Measurements from ENCODE around the gene NDUFS3. TPM values are rescaled to one million over a fixed set of nuclear protein-coding genes. Genes with fewer than 3 reads are reported as not detected.

The NDUFS3 gene
- polyA plus RNA-seq, 1 donor (not counting 4 experiments of a cell fraction or from before 2014, with no cell fraction given): 119 TPM

DNA sequence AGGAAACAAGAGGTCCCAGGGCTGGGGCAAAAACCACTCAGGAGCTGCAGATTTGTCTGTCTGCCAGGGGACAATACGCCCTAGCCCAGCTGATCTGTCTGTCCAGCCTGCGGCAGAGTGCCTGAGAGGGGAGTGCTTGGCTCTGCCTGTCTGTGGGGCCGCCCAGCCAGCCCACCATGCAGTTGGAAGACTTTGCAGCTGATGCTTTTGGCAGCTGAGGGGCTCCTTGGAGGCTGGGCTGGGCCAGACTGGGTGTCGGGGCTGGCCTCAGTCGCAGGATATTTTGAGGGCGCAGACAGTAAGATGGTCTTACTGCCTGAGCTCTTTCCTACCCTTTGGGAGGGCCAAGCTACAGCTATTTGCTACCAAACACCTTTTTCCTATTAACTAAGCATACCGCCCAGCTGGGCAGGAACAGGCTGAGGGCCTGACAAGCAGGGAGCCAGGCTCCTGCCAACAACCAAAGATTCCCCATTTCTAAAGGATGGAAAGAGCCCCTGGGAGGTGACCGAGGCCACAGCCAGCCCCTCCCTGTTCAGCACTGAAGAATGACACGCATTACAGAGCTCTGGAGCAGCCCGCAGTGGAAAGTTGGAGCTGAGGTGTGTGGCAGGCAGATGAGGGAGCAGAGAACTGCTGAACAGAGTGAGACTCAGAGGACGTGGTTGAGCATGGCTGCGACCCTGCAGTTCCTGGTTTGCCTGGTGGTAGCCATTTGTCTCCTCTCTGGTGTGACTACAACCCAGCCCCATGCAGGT lies 7.4 kb downstream of the NDUFS3 start, which contains the start of gene FAM180B:
TSS of gene FAM180B (plus strand) at position 581 of the 758 bp plus-strand sequence. CDS start at position 672, 91 bp downstream.
- no peak for TF ChIP-seq CTCF (optimal IDR thresholded peaks at IDR 0.05 in 1 of 3, IDR thresholded peaks at IDR 0.05 in 1 of 3, conservative IDR thresholded peaks at IDR 0.05 in 1 of 3; ENCODE audit: extremely low read depth in 1 of 3, insufficient read depth in 2 of 3, low read length in 3 of 3)
- no peak for TF ChIP-seq EZH2 (IDR thresholded peaks at IDR 0.05; ENCODE audit: low read length)
- no peak within 1 kb of the TSS for H3K9ac ChIP-seq (ENCODE audit: control insufficient read depth, extremely low read depth, insufficient read depth, low read length)
- H3K27ac ChIP-seq (ENCODE audit: control insufficient read depth, insufficient read depth, low read length): no peak within 1 kb of the TSS
- dilution Hi-C loops (cut with MboI; ENCODE audit: extremely low pct_ligation_motif_present, low sequenced_read_pairs): no loop called here
- peaks cover 21% of the 10 kb centered on the region for H3K27me3 ChIP-seq (ENCODE audit: control insufficient read depth, extremely low read depth, insufficient read depth, low read length)
- H3K36me3 ChIP-seq (ENCODE audit: control insufficient read depth in 2 of 2, extremely low read depth in 1 of 2, insufficient read depth in 2 of 2, low read length in 2 of 2): peaks cover 13 to 24% of the 10 kb centered on the region in 2 experiments
- H4K20me1 ChIP-seq (ENCODE audit: control insufficient read depth, extremely low read depth, insufficient read depth, low read length): no peaks in the 10 kb centered on the region
- DNase-seq (ENCODE audit: low read depth, low spot score) (no peak), FAIRE-seq (no peak)
- H3K4me2 ChIP-seq (ENCODE audit: control insufficient read depth, extremely low read depth, insufficient read depth, low read depth, low read length): no peak within 1 kb of the TSS
- H3K4me1 ChIP-seq (ENCODE audit: control insufficient read depth, extremely low read depth, insufficient read depth, low read length): no peaks in the 10 kb centered on the region
- no peaks in the 10 kb centered on the region for H3K9me3 ChIP-seq (ENCODE audit: control insufficient read depth, low read depth, low read length)
- H3K4me3 ChIP-seq (ENCODE audit: control insufficient read depth in 2 of 3, extremely low read depth in 1 of 3, insufficient read depth in 2 of 3, low read depth in 1 of 3, low read length in 3 of 3): no peak within 1 kb of the TSS
- no peaks in the 10 kb centered on the region for H3K9me1 ChIP-seq (ENCODE audit: control insufficient read depth, extremely low read depth, insufficient read depth, low read length)
- no peak within 1 kb of the TSS for H2AFZ ChIP-seq (ENCODE audit: control insufficient read depth, low read length)
- no peaks in the 10 kb centered on the region for H3K79me2 ChIP-seq (ENCODE audit: control insufficient read depth, insufficient read depth, low read length)

DNA sequence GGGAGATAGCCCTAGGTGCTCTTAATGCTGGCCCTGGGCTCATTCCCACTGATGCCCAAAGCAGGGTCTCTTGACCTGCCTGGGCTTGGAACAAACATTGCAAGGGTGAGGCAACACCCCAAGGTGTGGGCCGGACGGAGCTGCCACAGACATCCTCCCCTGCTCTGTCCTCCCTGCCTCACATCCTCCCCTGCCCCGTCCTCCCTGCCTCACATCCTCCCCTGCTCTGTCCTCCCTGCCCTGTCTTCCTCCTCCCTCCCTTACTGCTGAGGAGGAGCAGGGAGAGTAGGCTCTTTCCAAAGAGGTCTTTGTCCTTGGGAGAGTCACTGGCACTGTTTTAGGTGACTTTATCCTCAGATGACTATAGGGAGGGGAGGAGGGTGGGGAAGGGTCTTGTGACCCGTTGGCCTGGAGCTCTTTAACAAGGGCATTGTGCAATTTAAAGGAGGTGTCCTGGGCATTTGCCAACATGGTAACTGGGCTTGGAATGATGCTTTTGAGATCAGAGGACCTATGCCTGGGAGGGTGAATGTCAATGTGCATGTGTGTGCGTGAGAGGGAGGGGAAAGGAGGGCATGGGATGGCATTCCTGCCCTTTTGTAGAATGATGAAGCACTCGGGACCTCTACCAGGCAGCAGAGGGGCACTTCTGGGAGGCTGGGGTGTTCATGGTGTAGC lies 8.3 kb downstream of the NDUFS3 start:
- Histone ChIP-seq H3K27me3 (ENCODE audit: control insufficient read depth, extremely low read depth, insufficient read depth, low read length) (peaks cover 26% of the 10 kb centered on the region), H3K9me1 (ENCODE audit: control insufficient read depth, extremely low read depth, insufficient read depth, low read length) (no peaks in the 10 kb centered on the region), H3K36me3 (ENCODE audit: control insufficient read depth in 2 of 2, extremely low read depth in 1 of 2, insufficient read depth in 2 of 2, low read length in 2 of 2) (peaks cover 8 to 15% of the 10 kb centered on the region in 2 experiments), H2AFZ (ENCODE audit: control insufficient read depth, low read length) (no peak overlapping the region), H3K9me3 (ENCODE audit: control insufficient read depth, low read depth, low read length) (no peaks in the 10 kb centered on the region), H4K20me1 (ENCODE audit: control insufficient read depth, extremely low read depth, insufficient read depth, low read length) (no peaks in the 10 kb centered on the region), H3K4me1 (ENCODE audit: control insufficient read depth, extremely low read depth, insufficient read depth, low read length) (no peaks in the 10 kb centered on the region), H3K27ac (ENCODE audit: control insufficient read depth, insufficient read depth, low read length) (no peak overlapping the region), H3K9ac (ENCODE audit: control insufficient read depth, extremely low read depth, insufficient read depth, low read length) (no peak overlapping the region), H3K79me2 (ENCODE audit: control insufficient read depth, insufficient read depth, low read length) (no peaks in the 10 kb centered on the region), H3K4me2 (ENCODE audit: control insufficient read depth, extremely low read depth, insufficient read depth, low read depth, low read length) (no peak overlapping the region), H3K4me3 (ENCODE audit: control insufficient read depth in 2 of 3, extremely low read depth in 1 of 3, insufficient read depth in 2 of 3, low read depth in 1 of 3, low read length in 3 of 3) (no peak overlapping the region)
- DNase-seq (ENCODE audit: low read depth, low spot score) (no peak), FAIRE-seq (no peak)
- dilution Hi-C loops (cut with MboI; ENCODE audit: extremely low pct_ligation_motif_present, low sequenced_read_pairs): no loop called here
- TF ChIP-seq EZH2 (IDR thresholded peaks at IDR 0.05; ENCODE audit: low read length) (no peak), CTCF (optimal IDR thresholded peaks at IDR 0.05 in 1 of 3, IDR thresholded peaks at IDR 0.05 in 1 of 3, conservative IDR thresholded peaks at IDR 0.05 in 1 of 3; ENCODE audit: extremely low read depth in 1 of 3, insufficient read depth in 2 of 3, low read length in 3 of 3) (no peak)
